SKM-1 (cell line): ENCODE results near the gene COMMD1.
A peak's percentile ranks its signal among the peaks of the same experiment; 100 is the strongest.
"Not testable (repeated sequence)": the region's sequence is repeated elsewhere in the genome, so short reads cannot be mapped to it uniquely, and the experiment has no call there.

Source experiments
- DNase-seq: peaks from one replicate; lab custom pipeline; 2025; ENCODE audit not compliant: unreplicated experiment; lab: John Stamatoyannopoulos, UW

Gene COMMD1

DNA sequence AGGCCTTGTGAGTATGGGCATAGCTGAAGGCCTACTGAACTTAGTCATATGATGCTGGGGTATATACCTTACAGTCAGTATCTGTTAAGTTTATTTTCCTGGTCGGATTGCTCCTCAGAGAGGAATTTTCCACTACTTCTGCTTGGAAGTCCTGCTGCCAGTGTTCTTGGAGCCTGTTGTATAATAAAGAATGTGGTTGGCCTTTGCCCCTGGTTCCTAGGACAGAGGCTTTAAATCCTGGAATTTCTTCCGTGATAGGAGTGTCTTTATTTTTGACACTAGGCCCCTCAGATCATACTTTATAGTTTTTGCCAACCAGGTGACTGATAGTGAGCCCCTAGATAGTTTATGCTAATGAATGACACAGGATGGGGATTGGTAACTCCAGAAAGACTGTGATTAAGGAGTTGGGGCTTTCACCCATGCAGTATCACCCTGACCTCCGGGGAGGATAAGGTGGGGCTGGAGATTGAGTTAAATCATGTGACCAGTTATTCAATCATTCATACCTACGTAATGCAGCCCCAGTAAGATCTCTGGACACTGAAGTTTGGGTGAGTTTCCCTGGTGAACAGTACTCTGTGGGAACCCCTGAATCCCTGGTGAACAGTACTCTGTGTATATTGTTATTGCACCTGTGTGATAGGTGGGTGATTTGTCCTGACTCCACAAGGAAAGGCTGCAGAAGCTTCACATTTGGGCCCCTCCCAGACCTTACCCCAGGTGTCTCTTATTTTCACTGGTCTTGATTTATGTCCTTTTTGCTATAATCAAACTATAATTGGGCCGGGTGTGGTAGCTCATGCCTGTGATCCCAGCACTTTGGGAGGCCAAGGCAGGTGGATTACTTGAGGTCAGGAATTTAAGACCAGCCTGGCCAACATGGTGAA, 56.9 kb downstream of the COMMD1 start:
- DNase-seq, result no peak

DNA sequence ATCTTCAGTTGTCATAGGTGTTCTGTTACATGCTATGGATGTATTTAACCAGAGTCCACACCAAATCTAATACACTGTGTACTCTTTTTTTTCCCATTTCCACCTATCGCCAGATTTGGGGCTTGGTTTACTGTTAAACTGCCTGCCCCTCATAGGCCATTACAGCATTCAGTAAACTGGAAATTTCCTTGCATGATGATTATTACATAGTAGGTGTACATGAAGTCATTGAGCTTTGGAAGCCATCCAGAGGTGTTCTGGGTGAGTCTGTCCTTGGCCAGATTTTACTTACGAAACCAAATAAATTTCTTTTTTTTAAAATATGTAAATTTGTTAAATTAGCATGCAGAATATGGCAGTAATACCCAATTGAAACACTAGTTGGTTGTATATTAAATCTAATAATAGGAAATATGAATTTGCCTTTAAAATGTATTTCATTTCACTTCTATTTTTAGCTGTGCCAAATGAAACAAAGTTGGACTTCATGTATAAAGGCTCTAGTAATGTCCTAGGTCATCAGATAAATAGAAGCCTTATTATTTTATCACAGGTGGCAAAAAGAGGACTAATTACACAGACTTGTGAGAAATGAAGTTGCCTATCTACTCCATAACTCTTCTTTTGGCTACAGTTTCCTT, 60.7 kb downstream of the COMMD1 start:
- no peak for DNase-seq

DNA sequence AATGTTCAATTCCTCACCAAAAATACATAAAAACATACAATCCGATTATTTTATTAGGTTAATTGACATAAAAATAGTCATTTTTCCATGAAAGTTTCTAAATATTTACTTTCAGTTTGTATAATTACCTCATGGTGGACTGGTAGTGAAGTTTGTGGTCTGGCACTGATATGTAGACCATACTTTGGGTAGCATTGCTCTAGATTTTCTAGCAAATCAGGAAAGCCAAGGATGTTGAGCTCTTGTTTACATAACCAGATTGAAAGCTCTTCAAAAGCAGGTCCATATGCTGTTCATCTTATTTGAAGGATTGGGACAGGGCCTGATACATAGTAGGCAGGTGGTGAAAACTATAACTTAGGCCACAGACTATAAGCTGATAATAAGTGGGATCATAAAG, 61.8 kb downstream of the COMMD1 start:
- no peak for DNase-seq

DNA sequence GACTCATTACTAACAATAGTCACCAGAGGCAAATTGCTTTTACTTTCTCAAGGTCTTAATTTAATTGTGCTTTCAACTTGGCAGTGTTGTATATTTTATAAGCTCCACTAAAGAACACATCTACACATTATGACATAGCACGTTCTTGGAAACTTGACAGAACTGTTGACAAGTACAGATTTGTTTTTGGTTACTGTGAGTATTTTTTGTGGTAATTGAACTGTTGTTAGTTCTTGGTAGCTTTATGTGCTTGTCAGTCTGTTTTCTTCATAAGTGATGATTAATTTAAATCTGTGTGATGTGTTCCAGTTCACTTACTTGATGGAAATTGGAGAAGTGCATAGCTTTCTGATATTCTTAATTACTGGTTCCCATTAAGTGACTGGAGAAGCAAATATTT, 63.9 kb downstream of the COMMD1 start:
- DNase-seq, result no peak

DNA sequence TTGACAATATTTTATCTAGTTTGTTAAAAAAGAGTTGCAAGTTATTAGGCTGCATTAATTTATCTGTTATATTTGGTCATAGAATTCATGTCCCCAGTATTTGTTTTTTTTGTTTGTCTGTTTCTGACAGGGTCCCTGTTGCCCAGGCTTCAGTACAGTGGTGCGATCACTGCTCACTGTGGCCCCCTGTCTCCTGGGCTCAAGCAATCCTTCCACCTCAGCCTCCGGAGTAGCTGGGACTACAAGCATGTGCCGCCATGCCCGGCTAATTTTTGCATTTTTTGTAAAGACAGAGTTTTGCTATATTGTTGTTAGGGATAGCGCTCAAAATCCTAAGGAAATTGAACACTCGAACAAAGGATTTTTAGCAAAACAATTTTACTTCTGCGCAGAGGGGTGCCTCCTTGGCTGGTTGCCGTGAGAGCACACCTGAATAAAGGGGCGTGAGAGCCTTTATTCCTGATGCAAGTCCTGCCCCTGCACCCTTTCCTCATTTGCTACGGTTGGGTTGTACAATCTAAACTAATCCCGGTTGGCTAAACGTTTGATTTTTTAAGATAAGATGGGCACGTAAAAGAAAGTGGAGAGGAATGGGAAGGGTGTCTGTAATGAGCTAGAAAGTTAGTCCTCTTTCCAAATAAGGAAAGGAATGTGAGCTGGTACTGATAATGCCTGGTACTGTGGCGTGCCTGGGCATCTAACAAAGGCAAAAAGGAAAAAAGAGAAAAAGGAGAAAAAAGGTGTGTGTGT, 65.5 kb downstream of the COMMD1 start:
- DNase-seq, result no peak

DNA sequence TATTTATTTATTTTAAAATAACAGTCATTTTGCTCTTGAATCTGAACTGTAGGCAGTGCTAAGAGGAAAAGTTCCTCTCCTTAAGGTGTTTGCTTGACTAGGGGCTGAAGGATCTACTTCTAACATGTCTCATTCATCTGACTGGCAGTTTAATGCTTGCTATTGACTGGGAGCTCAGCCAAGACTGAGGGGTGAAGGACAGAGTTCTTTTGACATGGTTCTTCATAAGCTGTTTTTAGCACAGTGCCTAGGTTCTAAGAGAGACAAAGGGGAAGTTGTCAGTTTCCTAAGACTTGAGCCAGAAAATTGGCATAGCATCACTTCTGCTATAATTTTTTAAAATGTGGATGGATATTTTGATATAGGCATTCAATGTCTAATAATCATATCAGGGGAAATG, 73.0 kb downstream of the COMMD1 start:
- peak; percentile 74 for DNase-seq

DNA sequence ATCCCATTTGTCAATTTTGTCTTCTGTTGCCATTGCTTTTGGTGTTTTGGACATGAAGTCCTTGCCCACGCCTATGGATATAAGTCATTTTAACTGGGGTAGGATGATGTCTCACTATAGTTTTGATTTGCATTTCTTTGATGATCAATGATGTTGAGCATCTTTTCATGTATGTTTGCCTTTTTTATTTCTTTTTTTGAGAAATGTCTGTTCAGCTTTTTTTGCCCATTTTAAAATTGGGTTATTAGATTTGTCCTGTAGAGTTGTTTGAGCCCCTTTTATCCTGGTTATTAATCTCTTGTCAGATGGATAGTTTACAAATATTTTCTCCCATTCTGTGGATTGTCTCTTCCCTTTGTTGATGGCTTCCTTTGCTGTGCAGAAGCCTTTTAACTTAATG, 75.3 kb downstream of the COMMD1 start:
- DNase-seq, result no peak

DNA sequence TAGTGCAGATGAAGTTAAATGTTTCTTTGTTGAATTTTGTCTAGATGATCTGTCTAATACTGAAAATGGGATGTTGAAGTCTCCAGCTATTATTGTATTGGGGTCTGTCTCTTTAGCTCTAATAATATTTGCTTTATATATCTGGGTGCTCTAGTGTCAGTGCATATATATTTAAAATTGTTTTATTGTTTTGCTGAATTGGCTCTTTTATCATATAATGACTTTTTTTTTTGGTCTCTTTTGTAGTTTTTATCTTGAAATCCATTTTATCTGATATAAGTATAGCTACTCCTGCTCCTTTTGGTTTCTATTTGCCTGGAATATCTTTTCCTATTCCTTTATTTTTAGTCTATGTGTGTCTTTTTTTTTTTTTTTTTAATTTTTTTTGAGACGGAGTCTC, 79.2 kb downstream of the COMMD1 start:
- no peak for DNase-seq

DNA sequence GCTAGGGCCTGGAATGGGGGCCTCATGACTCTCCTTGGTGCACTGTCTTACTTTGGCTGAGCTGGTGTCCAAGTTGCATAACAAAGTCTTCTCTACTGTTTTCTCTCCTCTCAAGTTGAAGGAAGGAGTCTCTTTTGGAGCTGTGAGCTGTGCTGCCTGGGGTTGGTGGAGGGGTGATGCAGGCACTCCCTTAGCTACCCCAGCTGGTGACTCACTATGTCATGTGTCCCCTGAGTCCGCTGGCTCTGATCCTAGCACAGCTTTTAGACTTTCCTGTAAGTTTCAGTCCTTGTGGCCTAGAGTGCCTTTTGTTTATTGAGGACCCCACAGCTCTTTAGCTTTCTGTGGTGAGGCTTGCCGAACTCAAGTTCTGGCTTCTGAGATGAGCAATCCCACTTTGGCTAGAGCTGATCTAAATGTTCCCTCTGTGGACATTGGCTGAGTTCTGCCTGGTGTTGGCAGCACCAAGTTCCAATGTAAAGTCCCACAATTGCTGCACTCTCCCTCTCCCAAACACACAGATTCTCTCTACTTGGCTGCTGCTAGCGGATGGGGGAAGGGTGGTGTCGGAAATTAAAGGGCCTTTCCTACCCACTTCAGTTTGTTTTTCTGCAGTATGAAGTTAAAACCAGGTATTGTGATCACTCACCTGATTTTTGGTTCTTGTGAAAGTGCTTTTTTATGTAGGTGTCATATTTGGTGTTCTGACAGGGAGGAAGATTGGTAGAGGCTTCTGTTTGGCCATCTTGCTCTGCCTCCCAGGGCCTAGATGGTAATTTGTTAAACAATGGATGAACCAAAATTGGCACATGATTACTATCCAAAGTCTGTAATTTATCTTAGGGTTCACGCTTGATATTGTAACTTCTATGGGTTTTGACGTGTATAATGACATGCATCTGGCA, 83.2 kb downstream of the COMMD1 start:
- DNase-seq, result no peak

DNA sequence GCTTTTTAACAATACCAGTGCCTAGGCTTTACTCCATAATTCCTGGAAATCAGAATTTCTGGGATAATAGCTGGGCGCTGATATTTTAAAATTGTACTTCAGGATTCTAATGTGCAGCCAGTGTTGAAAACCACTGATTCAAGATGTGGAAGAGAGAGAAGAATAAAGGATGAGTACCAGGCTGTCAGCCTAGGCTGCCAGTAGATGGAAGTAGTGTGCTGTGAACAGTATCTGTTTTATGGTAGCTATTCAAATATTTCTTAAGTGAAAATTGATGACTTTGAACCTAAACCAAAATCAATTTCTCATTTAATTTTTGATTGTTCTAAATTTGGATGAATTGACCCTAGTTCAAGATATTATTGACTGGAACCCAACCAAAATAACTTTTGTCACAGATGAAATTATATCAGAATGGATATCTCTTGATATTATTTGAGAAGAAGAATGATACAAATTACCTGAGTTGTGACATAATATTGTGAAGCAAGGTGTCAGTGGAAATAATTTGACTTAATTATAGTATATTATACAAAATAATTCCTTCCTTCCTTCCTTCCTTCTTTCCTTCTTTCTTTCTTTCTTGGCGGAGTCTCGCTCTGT, 88.0 kb downstream of the COMMD1 start:
- DNase-seq, result peak; percentile 55

DNA sequence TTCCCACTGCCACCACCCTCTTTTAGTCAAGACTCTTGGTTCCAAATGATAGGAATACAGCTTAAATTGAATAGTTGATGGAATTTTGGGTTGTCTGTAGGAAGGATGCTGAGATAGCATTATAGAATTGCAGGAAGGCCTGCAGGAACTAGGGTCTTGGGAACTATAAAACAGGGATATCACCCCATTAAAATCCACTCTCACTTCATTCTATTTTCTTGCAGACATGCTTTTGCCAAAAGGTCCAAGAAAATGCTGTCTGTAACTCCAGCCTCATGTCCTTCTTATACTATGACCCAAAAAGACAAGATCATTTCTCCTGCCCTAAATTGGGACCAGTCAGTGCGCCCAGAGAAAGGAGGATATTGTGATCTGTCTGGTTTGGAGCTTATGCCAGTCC, 89.1 kb downstream of the COMMD1 start:
- no peak for DNase-seq

DNA sequence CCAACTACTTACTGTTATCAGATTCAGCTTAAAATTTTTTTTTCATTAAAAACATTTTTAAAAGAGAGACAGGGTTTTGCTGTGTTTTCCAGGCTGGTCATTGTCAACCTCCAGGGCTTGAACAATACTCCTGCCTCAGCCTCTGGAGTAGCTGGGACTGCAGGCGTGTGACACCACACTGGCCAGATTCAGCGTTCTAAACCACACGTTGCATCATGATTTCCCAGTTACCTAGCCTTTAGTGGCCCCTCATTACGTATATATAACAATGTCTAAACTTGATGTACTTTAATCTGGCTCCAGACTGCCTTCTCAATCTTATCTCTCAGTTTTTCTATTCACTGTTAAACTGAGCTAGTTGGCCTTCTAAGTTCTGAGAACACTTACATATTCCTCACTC, 89.6 kb downstream of the COMMD1 start:
- DNase-seq, result no peak

DNA sequence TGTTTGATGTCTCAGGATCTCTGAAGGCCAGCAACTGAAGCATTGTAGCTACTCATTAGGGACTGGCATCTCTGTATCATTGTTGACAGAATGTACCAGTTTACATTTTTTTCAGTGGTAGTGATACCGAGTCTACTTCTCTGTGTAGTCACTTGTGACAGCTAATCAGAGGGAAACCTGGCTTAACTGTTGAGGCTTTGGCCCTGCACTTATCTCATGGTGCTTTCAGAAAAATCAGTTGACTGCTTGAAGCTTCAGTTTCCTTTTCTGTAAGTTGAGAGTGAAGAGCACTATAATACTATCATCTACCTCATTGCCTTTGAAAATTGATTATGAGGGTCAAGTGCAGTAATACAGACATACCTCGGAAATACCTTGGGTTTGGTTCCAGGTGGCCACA, 90.0 kb downstream of the COMMD1 start:
- no peak for DNase-seq

DNA sequence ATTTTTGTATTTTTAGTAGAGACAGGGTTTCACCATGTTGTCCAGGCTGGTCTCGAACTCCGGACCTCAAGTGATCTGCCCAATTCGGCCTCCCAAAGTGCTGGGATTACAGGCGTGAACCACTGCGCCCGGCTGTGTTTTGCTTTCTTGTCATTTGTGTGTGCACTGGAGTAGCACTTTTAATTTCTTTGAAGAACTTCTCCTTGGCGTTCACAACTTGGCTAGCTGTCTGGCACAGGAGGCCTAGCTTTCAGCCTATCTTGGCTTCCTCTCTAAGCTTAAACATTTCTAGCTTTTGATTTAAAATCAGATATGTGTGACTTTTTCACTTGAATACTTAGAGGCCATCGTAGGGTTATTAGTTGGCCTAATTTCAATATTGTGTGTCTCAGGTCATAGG, 93.0 kb downstream of the COMMD1 start:
- no peak for DNase-seq

DNA sequence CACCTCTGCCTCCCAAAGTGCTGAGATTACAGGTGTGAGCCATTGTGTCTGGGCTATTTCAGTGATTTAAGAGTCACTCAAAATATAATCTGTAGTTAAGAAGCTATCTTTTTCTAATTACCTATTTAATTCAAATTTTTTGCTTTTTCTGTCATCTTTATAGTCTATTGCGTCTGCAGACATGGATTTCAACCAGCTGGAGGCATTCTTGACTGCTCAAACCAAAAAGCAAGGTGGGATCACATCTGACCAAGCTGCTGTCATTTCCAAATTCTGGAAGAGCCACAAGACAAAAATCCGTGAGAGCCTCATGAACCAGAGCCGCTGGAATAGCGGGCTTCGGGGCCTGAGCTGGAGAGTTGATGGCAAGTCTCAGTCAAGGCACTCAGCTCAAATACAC, 95.1 kb downstream of the COMMD1 start:
- DNase-seq, result no peak

DNA sequence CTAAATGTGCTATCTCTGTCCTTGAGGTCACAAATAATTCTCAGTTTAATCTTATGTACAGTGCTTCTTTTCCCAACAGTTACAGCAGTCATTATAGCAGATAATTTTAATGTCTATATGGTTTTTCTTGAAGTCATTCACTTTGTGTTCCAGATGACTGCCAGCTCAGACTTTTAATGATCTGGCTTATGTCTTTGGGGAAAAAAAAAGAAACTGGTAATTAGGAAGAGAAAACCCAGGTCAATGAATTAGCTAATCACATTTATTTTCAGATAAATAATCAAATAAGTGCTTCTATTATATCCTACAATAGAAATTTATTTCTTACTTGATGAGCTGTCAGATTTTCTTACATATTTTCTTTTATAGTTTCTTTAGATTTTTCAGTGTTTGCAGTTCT, 96.0 kb downstream of the COMMD1 start:
- DNase-seq, result no peak

DNA sequence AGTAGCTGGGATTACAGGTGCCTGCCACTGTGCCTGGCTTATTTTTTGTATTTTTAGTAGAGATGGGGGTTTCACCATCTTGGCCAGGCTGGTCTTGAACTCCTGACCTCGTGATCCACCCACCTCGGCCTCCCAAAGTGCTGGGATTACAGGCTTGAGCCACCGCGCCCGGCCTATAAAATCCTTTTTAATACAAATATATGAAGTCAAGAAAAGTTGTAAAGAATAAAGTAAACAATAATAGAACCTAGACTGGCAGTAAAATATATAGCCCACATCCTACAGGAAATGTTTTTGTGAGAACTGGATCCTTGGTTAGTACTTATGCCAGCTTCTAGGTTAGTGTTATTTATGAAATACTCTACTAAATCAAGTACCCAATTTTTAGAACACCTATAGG, 99.0 kb downstream of the COMMD1 start:
- DNase-seq, result not testable (repeated sequence)

DNA sequence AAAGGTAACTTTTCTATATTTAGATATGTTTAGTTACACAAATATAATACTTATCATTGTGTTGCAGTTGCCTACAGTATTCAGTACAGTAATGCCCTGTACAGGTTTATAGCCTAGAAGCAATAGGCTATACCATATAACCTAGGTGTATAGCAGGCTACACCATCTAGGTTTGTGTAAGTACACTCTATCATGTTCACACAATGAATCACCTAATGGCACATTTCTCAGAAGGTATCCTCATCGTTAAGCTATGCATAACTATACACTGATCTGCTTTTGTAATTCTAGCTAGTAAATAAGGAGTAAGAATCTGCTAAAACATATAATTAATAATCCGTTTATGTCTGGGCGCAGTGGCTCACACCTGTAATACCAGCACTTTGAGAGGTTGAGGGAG, 102.1 kb downstream of the COMMD1 start:
- no peak for DNase-seq

DNA sequence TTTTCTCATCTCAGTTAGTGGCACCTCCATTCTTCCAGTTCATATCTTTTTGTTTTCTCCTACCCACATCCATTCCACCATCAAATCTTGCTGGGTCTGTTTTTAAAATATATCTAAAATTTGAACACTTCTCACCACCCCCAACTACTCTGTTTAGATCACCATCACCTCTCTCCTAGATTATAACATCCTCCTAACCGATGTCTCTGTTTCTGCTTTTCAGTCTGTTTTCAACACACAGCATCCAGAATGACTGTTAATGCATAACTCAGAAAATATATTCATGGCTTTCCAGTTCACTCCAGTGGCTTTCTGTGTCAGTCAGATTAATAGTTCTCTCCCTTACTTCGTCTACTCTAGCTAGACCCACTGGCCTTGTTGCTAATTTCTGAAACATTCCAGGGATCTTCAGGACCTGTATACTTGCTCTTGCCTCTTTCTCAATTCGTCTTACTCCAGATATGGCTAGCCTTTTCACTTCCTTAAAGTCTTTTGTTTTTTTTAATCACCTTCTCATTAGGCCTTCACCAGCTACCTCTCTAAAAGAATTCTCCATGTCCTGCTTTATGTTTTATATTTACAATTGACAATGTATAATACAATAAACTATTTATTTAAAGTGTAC, 105.3 kb downstream of the COMMD1 start:
- no peak for DNase-seq

DNA sequence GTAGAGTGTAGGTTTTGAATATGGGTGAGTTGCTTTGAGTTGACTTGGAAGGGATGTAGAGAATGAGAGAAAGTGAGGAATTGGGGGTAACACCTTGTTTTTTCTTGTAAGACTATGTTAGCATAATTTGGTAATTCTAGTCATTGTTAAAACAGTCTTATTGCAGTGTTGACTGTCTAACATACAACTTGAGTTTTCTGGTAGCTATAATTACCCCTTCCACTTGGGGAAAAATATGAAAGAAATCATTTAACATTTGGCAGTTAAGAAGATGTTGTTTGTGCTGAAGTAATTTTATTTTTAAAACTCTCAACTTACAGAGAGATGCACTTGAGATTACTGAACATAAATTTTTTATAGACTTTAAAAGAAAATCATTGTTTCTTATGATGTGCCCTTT, 108.2 kb downstream of the COMMD1 start:
- no peak for DNase-seq
